IMR-90 (cell line): ENCODE measurements around the gene RAP1A. TPM values are rescaled to one million over a fixed set of nuclear protein-coding genes. Genes with fewer than 3 reads are reported as not detected.

Experiments
- ATAC-seq: fragments of 200-7000 bp; cut with Tn5 transposase; 2 replicates; pipeline ENCODE4 v1.9.1; 2020; ENCODE audit warnings: low read depth, mild to moderate bottlenecking, moderate library complexity
- BruUV-seq: library from RNA; stranded (reverse); fragments of 400-500 nt; replicated peaks from 2 replicates; lab custom pipeline; 2021; lab: Mats Ljungman, UMichigan
- CTCF ChIA-PET: fragments of 300-600 bp; formaldehyde crosslinking; extraction: SDS; loops from one replicate; lab custom pipeline; 2021; ENCODE audit warnings: antibody characterized with exemption; lab: Yijun Ruan, JAX
- POLR2A ChIA-PET: fragments of 300-600 bp; sonication (Branson Sonifier 250); formaldehyde crosslinking; loops from one replicate; lab custom pipeline; 2022; ENCODE audit warnings: antibody characterized with exemption; ENCODE audit not compliant: unreplicated experiment; lab: Charles Lee
- DNase-seq: peaks from one replicate; pipeline ENCODE4 v3.0.0; 2013
- H2AFZ ChIP-seq: replicated peaks from 2 replicates; pipeline ENCODE3; 2013; ENCODE audit warnings: low read length, mild to moderate bottlenecking; ENCODE audit not compliant: poor library complexity
- H2AK5ac ChIP-seq: 2 replicates; pipeline ENCODE4 v1.6.1; 2013; ENCODE audit warnings: low read depth, low read length, inconsistent platforms
- H2AK9ac ChIP-seq: replicated peaks from 2 replicates; pipeline ENCODE3; 2013; ENCODE audit warnings: mild to moderate bottlenecking, low read depth, low read length, moderate library complexity; ENCODE audit not compliant: poor library complexity
- H2BK120ac ChIP-seq: 2 replicates; pipeline ENCODE4 v1.6.1; 2013; ENCODE audit warnings: low read depth, low read length, inconsistent platforms
- H2BK15ac ChIP-seq: 3 replicates; pipeline ENCODE4 v1.6.1; 2013; ENCODE audit warnings: low read depth, low read length, inconsistent platforms
- H2BK20ac ChIP-seq: 2 replicates; pipeline ENCODE4 v1.6.1; 2013; ENCODE audit warnings: low read depth, mild to moderate bottlenecking, inconsistent platforms, low read length, moderate library complexity
- H2BK5ac ChIP-seq: 2 replicates; pipeline ENCODE4 v1.6.1; 2013; ENCODE audit warnings: mild to moderate bottlenecking, low read depth, low read length, inconsistent platforms; ENCODE audit not compliant: poor library complexity, severe bottlenecking
- H3K14ac ChIP-seq: replicated peaks from 2 replicates; pipeline ENCODE4 v1.6.1; 2013; ENCODE audit warnings: low read depth, low read length, inconsistent platforms
- H3K18ac ChIP-seq: 2 replicates; pipeline ENCODE4 v1.6.1; 2013; ENCODE audit warnings: low read depth, low read length, control low read depth
- H3K23ac ChIP-seq: 2 replicates; pipeline ENCODE4 v1.6.1; 2013; ENCODE audit warnings: low read depth, low read length, inconsistent platforms
- H3K27ac ChIP-seq: 2 replicates; pipeline ENCODE4 v1.5.1; 2013; ENCODE audit warnings: mild to moderate bottlenecking, control low read depth, low read length; ENCODE audit not compliant: insufficient read depth
- H3K27me3 ChIP-seq: 2 replicates; pipeline ENCODE4 v1.6.1; 2013; ENCODE audit warnings: low read length; ENCODE audit not compliant: control insufficient read depth, insufficient read depth
- H3K36me3 ChIP-seq: 2 replicates; pipeline ENCODE4 v1.6.1; 2013; ENCODE audit warnings: low read length, mixed read lengths; ENCODE audit not compliant: control insufficient read depth, insufficient read depth
- H3K4ac ChIP-seq: 2 replicates; pipeline ENCODE4 v1.6.1; 2013; ENCODE audit warnings: low read depth, low read length, inconsistent platforms
- H3K4me1 ChIP-seq: 2 replicates; pipeline ENCODE4 v1.6.1; 2013; ENCODE audit warnings: low read length, mixed read lengths; ENCODE audit not compliant: control insufficient read depth, insufficient read depth
- H3K4me2 ChIP-seq: 2 replicates; pipeline ENCODE4 v1.6.1; 2013; ENCODE audit warnings: low read depth, mild to moderate bottlenecking, control low read depth, low read length, moderate library complexity
- H3K4me3 ChIP-seq: 2 replicates; pipeline ENCODE4 v1.5.1; 2013; ENCODE audit warnings: low read depth, mild to moderate bottlenecking, control low read depth, low read length, moderate library complexity; ENCODE audit not compliant: insufficient read depth
- H3K56ac ChIP-seq: 2 replicates; pipeline ENCODE4 v1.6.1; 2013; ENCODE audit warnings: low read length, inconsistent platforms; ENCODE audit not compliant: insufficient read depth; ENCODE audit errors: extremely low read depth
- H3K79me1 ChIP-seq, 2 experiments: 2 replicates each; pipeline ENCODE4 v1.6.1; 2013; ENCODE audit warnings: low read length in 2 of 2, inconsistent platforms in 1 of 2, low read depth in 1 of 2
- H3K9ac ChIP-seq: 2 replicates; pipeline ENCODE4 v1.6.1; 2013; ENCODE audit warnings: low read depth, low read length, control low read depth
- H3K9me1 ChIP-seq: 2 replicates; pipeline ENCODE4 v1.6.1; 2013; ENCODE audit warnings: low read length, inconsistent platforms; ENCODE audit not compliant: insufficient read depth
- H3K9me3 ChIP-seq: 2 replicates; pipeline ENCODE4 v1.6.1; 2013; ENCODE audit warnings: low read length; ENCODE audit not compliant: control insufficient read depth, insufficient read depth
- H4K20me1 ChIP-seq: 2 replicates; pipeline ENCODE4 v1.6.1; 2013; ENCODE audit warnings: low read length, inconsistent platforms; ENCODE audit not compliant: insufficient read depth
- H4K5ac ChIP-seq: 2 replicates; pipeline ENCODE4 v1.6.1; 2013; ENCODE audit warnings: mild to moderate bottlenecking, low read depth, low read length, control low read depth
- H4K8ac ChIP-seq, 2 experiments: 2 replicates each; pipeline ENCODE4 v1.6.1; 2013; ENCODE audit warnings: low read depth in 2 of 2, low read length in 2 of 2, control low read depth in 1 of 2, inconsistent platforms in 1 of 2
- H4K91ac ChIP-seq: 2 replicates; pipeline ENCODE4 v1.6.1; 2013; ENCODE audit warnings: low read depth, low read length, inconsistent platforms; ENCODE audit not compliant: insufficient read depth
- BHLHE40 ChIP-seq: fragments of 150-350 bp; IDR thresholded peaks from 2 replicates; pipeline ENCODE4 v1.6.1; 2016; ENCODE audit warnings: mild to moderate bottlenecking, low read depth, low read length
- CEBPB ChIP-seq: IDR thresholded peaks from 2 replicates; pipeline ENCODE4 v1.6.1; 2012; ENCODE audit warnings: low read depth, low read length, improper control_type of control experiment
- CHD1 ChIP-seq: IDR thresholded peaks from 2 replicates; pipeline ENCODE4 v1.6.1; 2012; ENCODE audit warnings: low read depth, low read length, improper control_type of control experiment
- CTCF ChIP-seq: conservative IDR thresholded peaks from 2 replicates; pipeline ENCODE4 v1.5.1; 2012; ENCODE audit warnings: mild to moderate bottlenecking, low read depth, low read length, improper control_type of control experiment
- MAFK ChIP-seq: IDR thresholded peaks from 2 replicates; pipeline ENCODE4 v1.6.1; 2012; ENCODE audit warnings: low read depth, low read length, improper control_type of control experiment
- MAZ ChIP-seq: IDR thresholded peaks from 2 replicates; pipeline ENCODE4 v1.6.1; 2012; ENCODE audit warnings: low read depth, mild to moderate bottlenecking, low read length, improper control_type of control experiment, moderate library complexity, borderline replicate concordance
- MXI1 ChIP-seq: IDR thresholded peaks from 2 replicates; pipeline ENCODE4 v1.6.1; 2012; ENCODE audit warnings: low read depth, mild to moderate bottlenecking, low read length, moderate library complexity, borderline replicate concordance
- NFE2L2 ChIP-seq: fragments of 150-350 bp; IDR thresholded peaks from 2 replicates; pipeline ENCODE4 v1.6.1; 2016; ENCODE audit warnings: low read depth, mild to moderate bottlenecking, low read length
- RAD21 ChIP-seq: IDR thresholded peaks from 2 replicates; pipeline ENCODE4 v1.6.1; 2012; ENCODE audit warnings: low read length, improper control_type of control experiment
- RCOR1 ChIP-seq: IDR thresholded peaks from 2 replicates; pipeline ENCODE4 v1.6.1; 2012; ENCODE audit warnings: mild to moderate bottlenecking, low read length, improper control_type of control experiment; ENCODE audit not compliant: insufficient replicate concordance
- RFX5 ChIP-seq: IDR thresholded peaks from 2 replicates; pipeline ENCODE4 v1.8.0; 2012; ENCODE audit warnings: low read depth, mild to moderate bottlenecking, low read length, moderate library complexity
- USF2 ChIP-seq: fragments of 150-350 bp; IDR thresholded peaks from 2 replicates; pipeline ENCODE4 v1.6.1; 2017; ENCODE audit warnings: mild to moderate bottlenecking, antibody characterized with exemption, low read length, low read depth
- WGBS, 2 experiments: methylation state at CpG; one replicate each; pipeline versions ENCODE4 v1.1.5 to v1.1.7; 2013; ENCODE audit warnings: missing lambda C conversion rate in 2 of 2; ENCODE audit not compliant: insufficient read length in 1 of 2; ENCODE audit errors: extremely low coverage in 2 of 2; 5-methylcytosine and 5-hydroxymethylcytosine counted together
- dilution Hi-C: fragments of 300-500 bp; cut with HindIII; formaldehyde crosslinking; loops from one replicate; pipeline ENCODE4 v1.14.3; 2018; ENCODE audit warnings: low sequenced_read_pairs; ENCODE audit not compliant: unreplicated experiment
- in situ Hi-C: fragments of 300-500 bp; cut with MboI; formaldehyde crosslinking; loops from 3 replicates; pipeline ENCODE4 v1.14.3; 2019; ENCODE audit warnings: low sequenced_read_pairs, inconsistent platforms, mixed read lengths
- intact Hi-C: fragments of 100-400 bp; cut with micrococcal nuclease; formaldehyde crosslinking; loops from 2 replicates; pipeline ENCODE4 v1.10.0; 2022
- polyA plus RNA-seq, 3 experiments: library from polyadenylated mRNA; depleted of rRNA; stranded (reverse); fragments of >200 nt; gene quantifications; 2 replicates each; pipeline ENCODE4 v1.2.3, GENCODE V29; 2012; ENCODE audit warnings: low replicate concordance in 1 of 3
- total RNA-seq: library from RNA; depleted of rRNA; stranded (reverse); fragments of >200 nt; gene quantifications from 2 replicates; pipeline ENCODE4 v1.2.3, GENCODE V29; 2012

Gene RAP1A
- total and polyA plus RNA-seq, 2 of the 4 experiments (the other 2 are of a cell fraction), result 18.1 to 43.6 TPM

DNA sequence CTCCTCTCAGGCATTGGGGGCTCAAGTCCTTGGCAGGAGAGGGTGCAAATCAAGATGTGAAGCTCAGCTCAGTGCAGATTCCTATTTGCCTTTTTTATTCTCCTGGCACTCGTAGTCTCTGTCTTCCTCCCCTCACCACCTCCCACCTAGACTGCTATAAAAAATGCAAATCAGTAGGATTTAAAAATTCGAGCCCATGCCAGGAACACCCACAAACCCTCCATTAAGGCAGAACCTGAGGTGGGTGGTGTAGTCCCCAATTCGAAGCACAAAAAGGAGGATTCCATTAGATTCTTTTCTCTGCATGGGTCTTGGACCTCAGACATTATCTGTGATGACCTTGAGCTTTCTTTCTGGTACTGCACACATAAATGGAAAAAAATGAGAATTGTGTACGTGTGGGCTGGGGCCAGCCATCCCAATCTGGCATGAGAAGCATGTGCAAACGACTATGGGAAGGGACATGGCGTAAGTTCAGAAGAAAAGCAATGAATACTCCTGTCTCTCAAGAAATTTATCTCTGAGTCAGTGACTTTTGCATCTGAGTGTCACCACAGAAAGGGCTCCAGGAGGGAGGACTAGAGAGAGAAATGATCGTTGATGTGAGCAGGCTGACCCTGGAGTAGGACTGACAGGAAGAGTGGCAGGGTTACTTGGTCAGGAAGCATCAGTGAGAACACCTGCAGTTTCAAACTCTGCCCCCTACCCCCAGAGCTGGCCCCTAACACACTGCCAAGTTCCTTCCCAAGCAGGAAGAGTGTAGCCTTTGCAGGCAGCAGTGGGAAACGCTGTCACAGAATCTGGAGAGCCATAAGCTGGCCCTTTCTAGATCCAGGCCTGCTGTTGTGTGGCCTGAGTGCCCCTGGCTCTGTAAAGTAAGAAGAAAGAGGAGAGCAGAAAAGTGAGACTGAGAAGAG lies 117.9 kb downstream of the RAP1A start (continued):
- no peak for TF ChIP-seq BHLHE40
- no peak for TF ChIP-seq CHD1

DNA sequence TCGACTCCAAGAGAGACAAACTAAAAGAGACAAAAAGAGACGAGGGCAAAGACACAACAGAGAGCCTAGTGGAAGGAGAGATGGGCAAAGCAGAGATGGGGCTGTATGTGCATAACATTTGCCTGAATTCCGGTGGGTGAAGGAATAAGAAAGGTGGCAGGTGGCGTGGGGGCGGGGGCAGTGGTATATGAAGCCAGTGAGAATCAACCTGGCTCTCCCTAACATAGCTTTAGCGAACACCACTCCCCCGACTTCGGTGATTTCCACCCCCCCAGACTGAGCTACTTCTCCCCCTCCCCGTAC lies 118.5 kb downstream of the RAP1A start:
- in situ Hi-C loops, result no loop called here
- TF ChIP-seq RAD21 (no peak), RFX5 (no peak), BHLHE40 (no peak), CTCF (no peak), NFE2L2 (no peak), CEBPB (no peak), MXI1 (no peak), MAZ (no peak), MAFK (no peak), RCOR1 (no peak), USF2 (no peak)

More for the DNA sequence above, 118.5 kb downstream of the RAP1A start:
- Histone ChIP-seq H3K9me1 (peaks cover 42% of the 10 kb centered on the region), H4K5ac (no peak overlapping the region), H3K27me3 (no peaks in the 10 kb centered on the region), H3K23ac (peak overlapping the region; percentile 67; the same call in 1 of the 2 replicates), H2AK9ac (peak overlapping the region; percentile 89), H4K8ac (peak overlapping the region in 1 of 2 experiments; percentile 17; a peak in 1 of 4 replicates), H2BK120ac (0 out of 2 replicates have a peak overlapping the region, but pooled peaks have one; percentile 37), H2AK5ac (peak overlapping the region; percentile 60; the same call in 1 of the 2 replicates), H4K20me1 (peaks cover 4% of the 10 kb centered on the region; the same call in 1 of the 2 replicates), H3K79me1 (peaks cover 18 to 59% of the 10 kb centered on the region in 2 experiments; a peak in 2 of 4 replicates), H3K9me3 (no peaks in the 10 kb centered on the region), H3K4ac (peak overlapping the region; percentile 90; the same call in 1 of the 2 replicates), H3K56ac (no peak overlapping the region), H4K91ac (peak overlapping the region; percentile 44), H3K27ac (no peak overlapping the region), H2BK20ac (0 out of 2 replicates have a peak overlapping the region, but pooled peaks have one; percentile 9), H3K14ac (0 out of 2 replicates have a peak overlapping the region, but pooled peaks have one; percentile 1), H3K36me3 (no peaks in the 10 kb centered on the region), H3K4me2 (peak overlapping the region; percentile 60), H3K18ac (no peak overlapping the region), H2BK5ac (peak overlapping the region; percentile 37), H2AFZ (peak overlapping the region; percentile 92), H2BK15ac (peak overlapping the region; percentile 12; the same call in 1 of the 3 replicates), H3K9ac (peak overlapping the region; percentile 17), H3K4me3 (peak overlapping the region; percentile 65), H3K4me1 (peaks cover 39% of the 10 kb centered on the region)
- no peak for DNase-seq
- CTCF ChIA-PET, result interaction anchor here (0.9 to 1.3 kb wide), 2 partner anchors 23 to 126 kb away, joined by 3 read pairs; no protein-coding TSS in a partner anchor
- intact Hi-C loops (no loop called here), dilution Hi-C loops (no loop called here)
- no CpG with 5 or more reads among the region's 9 CpGs for WGBS, 2 experiments
- POLR2A ChIA-PET, result no interaction called here
- BruUV-seq, result no TSS peak
- no peak for ATAC-seq
